GM18502 (cell line): ENCODE data around the gene LRRC2.

ENCODE experiments used
- ATAC-seq: cut with Tn5 transposase; IDR thresholded peaks from one replicate; pipeline ENCODE4 v1.9.1; 2021; ENCODE audit warnings: mild to moderate bottlenecking; ENCODE audit not compliant: unreplicated experiment, poor library complexity

Gene LRRC2

DNA sequence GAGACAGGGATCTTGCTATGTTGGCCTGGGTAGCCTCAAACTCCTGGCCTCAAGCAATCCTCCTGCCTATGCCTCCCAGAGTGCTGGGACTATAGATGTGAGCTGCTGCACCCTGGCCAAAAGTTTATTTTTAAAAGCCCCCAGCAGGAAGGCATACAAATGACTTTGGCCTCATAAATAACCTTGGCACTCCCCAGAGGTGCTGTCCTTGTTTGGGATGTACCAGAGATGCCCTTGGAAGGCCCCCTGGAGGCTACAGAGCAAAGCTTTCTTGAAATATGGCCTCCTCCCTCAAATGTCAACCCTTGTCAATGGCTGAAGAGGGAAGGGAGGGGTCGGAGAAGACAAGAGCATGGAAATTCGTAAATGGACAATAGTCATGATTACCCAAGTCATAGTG, 82.3 kb downstream of the LRRC2 start:
- ATAC-seq: no peak

DNA sequence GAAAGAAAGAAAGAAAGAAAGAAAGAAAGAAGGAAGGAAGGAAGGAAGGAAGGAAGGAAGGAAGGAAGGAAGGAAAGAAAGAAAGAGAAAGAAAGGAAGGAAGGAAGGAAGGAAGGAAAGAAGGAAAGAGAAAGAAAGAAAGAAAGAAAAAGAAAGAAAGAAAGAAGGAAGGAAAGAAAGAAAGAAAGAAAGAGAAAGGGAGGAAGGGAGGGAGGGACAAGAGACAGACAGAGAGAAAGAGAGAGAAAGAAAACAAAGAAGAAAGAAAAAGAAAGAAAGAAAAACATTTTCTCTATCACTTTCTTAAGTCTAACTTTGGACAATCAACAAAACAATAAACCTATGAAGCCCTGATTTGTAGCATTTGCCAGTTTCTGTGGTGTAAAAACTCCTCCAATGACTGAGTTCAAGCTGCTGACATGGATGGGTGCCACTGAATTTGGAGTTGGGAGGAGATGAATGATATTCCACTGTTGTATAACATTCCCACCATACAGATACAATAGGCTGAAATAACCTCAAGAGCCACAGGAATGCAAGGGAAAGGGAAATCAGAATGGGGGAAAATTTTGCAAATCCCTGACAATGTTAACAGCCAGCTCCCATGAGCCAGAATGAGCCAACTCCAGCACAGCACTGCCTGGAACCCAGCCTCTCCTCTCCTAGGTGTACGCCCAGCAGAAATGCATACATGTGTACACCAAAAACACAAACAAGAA, 83.3 kb downstream of the LRRC2 start:
- ATAC-seq: no peak

DNA sequence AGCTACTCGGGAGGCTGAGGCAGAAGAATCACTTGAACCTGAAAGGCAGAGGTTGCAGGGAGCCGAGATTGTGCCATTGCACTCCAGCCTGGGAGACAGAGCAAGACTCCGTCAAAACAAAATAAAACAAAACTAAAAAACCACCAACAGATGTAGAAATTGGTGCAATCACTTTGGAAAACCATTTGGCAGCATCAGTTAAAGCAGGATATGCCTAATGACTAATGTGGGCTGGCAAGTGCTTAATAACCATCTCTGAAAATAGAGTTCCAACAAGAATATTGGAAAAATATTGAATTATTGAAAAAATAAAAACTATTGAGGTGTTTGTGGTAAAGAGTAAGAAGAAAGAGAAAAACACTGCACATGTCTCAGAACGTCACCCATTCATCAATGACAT, 84.5 kb downstream of the LRRC2 start:
- ATAC-seq: no peak

DNA sequence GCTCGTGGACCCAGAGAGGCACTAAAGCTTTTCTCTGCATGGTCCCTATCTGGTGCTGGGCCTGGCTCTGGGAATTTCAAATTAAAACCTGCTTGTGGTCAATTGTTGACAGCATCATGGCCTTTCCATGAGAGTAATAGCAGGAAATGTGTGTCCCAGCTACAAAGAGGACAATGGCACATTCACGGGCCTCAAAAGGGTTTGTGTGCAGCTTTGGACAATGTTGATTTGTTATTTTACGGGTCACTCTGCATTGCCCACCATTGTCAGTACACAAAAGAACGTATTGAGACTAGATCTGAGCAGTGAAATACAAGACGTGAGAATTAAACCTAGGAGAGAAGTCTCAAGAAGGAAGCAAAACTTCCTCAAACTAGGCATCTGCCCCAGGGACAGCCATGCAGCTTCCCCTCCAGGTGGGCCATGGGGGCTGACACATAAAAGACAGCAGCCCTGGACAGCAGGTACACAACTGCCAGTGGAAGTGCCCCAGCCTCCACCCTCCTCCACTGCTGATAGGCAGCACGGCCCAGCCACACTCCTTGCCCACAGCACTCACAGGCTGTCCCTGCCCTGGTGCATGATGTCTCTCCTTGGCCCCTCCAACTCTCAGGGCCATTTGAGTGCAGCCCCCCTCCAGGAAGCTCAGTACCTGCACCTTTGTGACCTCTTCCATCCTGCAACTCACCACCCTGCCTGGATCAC, 85.5 kb downstream of the LRRC2 start:
- no peak for ATAC-seq

DNA sequence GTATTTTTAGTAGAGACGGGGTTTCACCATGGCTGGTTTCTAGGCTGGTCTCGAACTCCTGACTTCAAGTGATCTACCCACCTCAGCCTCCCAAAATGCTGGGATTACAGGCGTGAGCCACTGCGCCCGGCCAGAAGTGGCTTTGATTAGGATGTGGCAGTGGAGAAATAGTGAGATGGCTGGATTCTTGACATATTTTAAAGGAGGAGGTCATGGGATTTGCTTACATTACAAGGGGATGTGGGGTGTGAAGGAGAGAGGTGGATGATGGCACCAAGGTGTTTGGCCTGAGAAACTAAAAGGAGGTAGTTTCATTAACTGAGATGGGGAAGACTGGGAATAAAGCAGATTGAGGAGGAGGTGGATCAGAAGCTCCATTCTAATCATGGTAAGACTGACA, 86.4 kb downstream of the LRRC2 start:
- no peak for ATAC-seq

DNA sequence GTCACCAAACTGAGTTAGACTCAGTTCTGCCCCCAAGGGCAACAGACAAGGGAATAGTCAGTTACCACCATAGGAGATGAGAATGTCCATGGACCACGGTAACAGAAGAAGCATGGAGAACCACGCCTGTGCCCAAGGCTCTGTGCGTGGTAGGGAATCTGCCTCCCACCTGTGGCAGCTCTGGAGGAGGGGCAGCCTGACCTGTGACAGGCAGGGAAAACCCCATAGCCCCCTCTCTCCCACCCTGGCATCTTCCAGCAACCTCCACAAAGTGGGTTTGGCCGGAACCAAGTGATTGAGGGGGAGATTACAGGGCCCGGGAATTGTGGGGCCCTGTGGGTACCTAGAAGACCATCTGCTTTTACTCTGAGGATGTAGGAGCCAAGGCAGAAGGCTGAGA, 87.1 kb downstream of the LRRC2 start:
- no peak for ATAC-seq

DNA sequence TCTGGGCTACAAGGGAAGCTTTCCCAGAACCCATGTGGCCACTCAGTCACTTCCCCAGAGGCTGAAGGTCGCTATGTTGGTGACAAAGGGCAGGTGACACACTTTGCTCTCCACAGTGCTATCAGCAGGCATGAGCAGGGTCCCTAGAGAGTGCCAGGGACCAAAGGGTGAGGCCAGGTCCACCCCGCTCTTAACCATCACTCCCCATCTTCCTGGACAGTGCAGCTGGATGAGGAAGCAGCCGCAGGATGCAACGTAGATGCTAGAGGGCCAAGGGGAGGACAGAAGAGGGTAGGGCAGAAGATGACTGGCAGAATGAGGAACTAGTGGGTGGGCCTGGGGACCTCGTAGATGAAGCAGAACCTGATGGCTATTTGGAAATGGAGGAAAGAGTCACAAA, 87.8 kb downstream of the LRRC2 start:
- no peak for ATAC-seq

DNA sequence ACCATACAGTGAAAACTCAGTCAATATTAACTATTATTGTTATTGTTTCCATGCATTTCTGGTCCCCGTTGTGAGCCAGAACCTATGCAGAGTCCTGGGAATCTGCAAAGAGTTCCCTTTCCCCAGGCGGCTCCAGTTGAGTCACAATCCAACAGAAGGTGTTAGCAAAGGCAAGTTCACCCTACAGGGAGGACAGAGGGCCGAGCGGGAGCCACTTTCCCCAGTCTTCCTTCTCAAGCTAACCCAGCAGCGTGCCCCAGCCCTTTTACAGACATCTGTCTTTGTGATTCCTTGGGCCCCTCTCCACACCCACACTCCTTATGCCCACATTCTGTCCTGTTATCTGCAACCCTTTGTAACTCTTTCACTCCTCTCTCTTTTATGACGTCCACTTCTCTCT, 88.3 kb downstream of the LRRC2 start:
- no peak for ATAC-seq

DNA sequence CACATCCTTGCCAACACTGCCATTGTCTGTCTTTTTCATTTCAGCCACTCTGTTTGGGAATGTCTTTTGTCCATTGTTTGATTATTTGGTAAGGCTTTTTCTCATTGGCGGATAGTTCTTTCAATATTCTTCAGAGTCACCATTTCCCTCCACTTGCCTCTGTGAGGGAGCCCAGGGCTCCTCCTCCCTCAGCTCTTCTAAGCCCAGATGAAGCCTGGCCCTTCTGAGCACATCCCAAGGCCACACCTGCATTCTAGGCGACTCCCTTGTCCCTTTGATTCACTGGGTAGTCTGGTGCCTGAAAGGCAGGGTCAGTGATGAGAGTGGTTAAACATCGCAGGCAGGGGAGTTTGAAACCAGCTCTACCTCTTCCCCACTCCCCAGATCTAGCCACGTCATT, 89.0 kb downstream of the LRRC2 start:
- ATAC-seq: no peak

DNA sequence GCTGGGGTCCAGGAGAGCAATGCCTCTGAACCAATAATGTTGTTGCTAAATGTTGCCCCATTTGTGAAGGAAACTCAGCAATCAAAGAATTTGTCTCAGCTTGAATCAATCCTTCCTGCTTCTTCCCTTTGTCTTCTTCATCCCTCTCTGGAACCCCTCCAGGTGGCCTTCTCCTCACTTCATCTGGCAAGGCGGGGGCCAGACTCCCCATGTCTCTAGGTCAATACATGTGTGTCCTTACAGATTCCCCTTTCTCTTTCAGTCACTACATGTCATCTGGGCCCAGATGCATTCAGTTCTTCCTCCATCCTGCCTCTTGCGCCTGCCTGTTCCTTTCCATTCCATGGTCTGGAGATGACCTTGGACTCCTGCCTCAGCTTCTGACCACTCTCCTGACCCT, 93.4 kb downstream of the LRRC2 start:
- no peak for ATAC-seq

DNA sequence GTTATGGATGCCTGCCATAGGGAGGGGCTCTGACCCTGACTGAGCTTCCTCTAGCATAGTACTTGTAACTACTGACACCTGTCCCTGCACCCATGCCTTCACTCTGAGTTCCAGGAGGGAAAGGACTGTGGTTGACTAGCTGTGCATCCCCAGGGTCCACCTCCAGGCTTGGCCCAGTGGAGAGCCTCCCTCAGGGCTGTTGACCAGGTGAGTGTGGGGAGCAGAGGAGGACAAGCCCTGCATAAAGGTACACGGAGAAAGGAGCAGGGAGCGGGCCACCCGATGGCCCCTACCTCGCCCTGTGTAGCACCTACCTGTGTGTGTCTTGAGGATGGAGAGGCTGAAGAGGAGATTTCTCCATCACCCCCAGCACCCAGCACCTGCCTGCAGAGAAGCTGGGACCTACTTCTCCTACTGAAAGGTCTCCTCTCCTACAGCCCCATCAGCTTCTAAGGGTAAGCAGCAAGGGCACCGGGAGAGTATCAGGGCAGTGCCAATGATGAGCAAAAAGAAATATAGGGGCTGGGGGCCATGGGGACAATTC, 94.7 kb downstream of the LRRC2 start:
- ATAC-seq: no peak

DNA sequence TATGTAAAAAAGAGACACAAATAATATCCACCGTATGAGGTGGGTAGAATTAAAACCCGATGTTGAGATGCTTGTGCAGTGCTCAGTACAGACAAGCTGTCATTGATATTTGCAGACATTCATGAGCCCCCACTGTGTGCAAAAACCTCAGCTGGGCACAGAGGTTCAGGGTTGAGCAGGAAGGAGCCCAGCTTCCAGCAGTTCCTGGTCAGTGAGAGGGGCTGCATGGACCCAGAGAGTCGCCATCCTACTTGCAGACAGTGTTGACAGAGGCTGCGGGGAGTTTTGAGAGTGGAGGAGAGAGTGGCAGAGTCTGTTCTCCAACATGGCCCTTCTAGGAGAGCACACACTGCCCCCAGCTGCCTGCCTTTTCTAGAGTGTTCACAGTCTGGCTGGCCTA, 95.3 kb downstream of the LRRC2 start:
- no peak for ATAC-seq

DNA sequence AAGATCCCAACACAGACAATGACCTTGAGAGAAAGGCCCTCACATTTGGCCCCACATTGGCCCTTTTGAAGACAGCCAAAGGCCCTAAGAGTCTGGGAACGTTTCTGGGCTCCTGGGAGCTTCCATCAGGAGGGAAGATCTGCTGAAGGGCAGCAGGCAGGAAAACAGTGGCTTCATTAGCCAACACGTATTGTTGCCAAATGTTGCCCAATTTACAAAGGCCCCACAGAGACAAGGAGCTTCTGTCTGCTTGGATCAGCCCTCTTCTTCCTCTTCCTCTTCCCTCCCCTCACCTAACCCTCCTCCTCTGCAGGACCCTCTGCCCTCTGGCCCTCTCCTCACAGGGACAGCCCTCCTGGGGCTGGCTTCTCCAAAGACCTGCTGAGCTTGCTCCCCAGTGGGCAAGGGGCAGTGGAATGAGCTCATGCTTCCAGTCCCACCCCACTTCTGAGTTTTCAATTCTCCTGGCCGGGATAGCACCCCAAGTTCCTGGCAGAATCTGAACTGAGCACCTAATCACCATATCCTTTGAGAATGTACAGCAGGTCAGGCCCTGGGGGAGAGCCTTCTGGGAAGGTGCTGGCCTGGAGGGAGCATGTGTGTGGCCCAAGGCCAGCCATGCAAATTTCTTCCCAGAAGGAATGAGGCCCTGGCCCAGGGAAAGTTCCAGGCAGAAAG, 96.3 kb downstream of the LRRC2 start:
- ATAC-seq: no peak

DNA sequence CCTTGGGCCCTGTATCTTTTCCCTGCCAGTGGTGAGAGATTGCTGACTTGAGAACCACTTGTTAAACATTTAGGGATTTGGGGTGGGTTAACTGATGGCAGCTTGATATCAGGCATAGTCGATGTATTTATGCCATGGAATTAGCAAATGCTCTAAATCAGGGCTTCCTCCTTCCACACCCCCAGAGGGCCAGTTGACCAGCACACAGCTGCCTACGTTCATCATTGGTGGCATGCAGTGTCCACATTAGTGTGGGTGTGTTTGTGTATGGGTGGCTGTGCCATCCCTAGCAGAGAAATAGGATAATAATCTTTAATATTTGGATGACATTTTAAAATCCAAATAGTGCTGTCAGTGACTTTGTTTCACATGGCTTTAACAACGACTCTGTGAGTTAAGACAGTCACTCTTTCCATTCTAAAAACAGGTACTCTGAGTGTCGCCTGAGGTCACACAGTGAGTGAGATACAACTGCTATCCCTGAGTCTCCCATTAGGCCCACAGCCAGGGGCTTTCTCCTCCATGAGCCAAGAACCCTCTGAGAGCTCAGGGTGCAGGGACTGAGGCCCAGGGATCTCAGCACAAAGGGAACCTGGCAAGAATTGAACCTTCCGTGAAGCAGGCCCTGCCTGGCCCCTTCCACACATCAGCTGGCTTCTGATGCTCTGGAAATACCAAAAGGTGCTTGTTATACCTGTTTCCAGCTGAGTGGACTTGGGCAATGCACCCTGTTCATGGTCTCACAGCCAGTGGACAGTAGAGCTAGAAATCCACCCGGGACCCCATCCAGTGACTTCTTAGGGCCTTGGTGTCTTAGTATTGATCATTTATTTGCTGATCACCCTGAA, 97.1 kb downstream of the LRRC2 start:
- ATAC-seq: no peak

DNA sequence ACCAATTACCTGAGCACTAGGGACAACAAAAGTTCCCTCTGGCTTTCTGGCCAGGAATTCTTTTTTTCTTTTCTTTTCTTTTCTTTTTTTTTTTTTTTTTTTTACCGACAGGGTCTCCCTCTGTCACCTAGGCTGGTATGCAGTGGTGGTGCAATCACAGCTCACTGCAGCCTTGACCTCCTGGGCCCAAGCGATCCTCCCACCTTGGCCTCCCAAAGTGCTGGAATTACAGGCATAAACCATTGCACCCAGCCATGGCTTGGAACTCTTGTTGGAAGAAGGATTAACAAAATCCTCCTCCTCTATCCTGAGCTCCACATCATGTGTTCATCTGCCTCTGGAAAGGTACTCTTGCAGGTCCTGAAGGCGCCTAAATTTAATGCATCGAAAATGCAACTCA, 98.5 kb downstream of the LRRC2 start:
- ATAC-seq: no peak

DNA sequence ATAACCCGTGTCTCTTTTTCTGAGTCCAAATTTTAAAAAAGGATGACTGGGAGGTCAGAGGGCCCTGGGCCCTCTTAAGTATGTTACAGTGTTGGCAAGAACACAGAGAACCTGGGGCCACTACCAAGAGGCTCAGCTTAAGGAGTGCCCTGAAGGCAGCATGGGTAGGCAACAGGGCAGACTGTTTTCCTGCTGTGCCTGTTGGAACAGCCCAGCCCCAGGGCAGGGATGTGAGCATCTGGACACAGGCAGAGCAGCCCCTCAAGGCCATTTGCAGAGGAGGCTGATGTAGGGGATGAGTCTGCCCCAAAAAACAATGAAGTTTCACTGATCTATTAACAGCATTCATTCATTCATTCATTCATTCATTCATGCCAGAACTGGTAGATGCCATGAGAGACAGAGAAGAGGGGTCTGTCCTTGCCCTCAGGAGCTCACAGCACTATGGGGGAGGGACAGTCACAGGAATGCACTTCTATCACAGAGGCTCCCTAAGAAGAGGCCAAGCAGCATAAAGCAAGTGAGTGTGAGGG, 99.2 kb downstream of the LRRC2 start:
- no peak for ATAC-seq

DNA sequence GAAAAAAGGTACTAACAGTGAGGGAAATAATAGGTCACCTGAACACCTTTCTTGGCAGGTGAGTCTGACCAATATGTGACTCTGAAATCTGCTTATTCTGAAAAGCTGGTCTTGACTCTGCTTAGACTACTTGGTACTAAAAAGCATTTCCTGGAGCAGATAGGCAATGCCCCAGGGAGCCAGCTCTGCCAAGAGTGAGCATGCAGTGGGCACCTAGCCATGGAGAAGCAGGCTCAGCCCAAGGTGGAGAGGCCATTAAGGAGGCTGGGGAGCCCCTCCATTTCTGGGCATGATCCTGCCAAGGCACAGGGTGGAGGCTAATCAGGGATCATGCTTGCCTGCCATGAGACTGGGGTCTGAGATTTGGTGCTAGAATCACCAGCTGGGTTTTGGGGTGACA, 99.8 kb downstream of the LRRC2 start:
- ATAC-seq: no peak
